WERI-Rb-1 (cell line): Measurements from ENCODE around the gene NKX2-2.

Source experiments
- DNase-seq: peaks from one replicate; pipeline ENCODE4 v3.0.0-alpha.2; 2020
- H3K27ac ChIP-seq: fragments of 250-450 bp; sonication (Bioruptor Pico); 2 replicates; pipeline ENCODE4 v1.5.1; 2020; ENCODE audit warnings: mild to moderate bottlenecking, moderate library complexity
- H3K27me3 ChIP-seq: fragments of 250-450 bp; sonication (Bioruptor Pico); 2 replicates; pipeline ENCODE4 v1.5.1; 2021; ENCODE audit warnings: mild to moderate bottlenecking, low read depth, moderate library complexity; ENCODE audit not compliant: insufficient read depth, severe bottlenecking
- H3K36me3 ChIP-seq: fragments of 250-450 bp; sonication (Bioruptor Pico); 2 replicates; pipeline ENCODE4 v1.5.1; 2020; ENCODE audit warnings: mild to moderate bottlenecking, moderate library complexity
- H3K4me3 ChIP-seq: 2 replicates; pipeline ENCODE4 v1.5.1; 2011; ENCODE audit warnings: low read depth, mild to moderate bottlenecking, control low read depth, low read length
- H3K9me3 ChIP-seq: fragments of 250-450 bp; sonication (Bioruptor Pico); 2 replicates; pipeline ENCODE4 v1.5.1; 2021; ENCODE audit warnings: mild to moderate bottlenecking, moderate library complexity; ENCODE audit not compliant: severe bottlenecking
- TF ChIP-seq, protein P1 (sequence below): IDR thresholded peaks from 2 replicates; pipeline ENCODE4 v1.5.1; 2011; ENCODE audit warnings: low read depth, mild to moderate bottlenecking, control low read depth, inconsistent platforms, low read length

NKX2-2 gene

DNA sequence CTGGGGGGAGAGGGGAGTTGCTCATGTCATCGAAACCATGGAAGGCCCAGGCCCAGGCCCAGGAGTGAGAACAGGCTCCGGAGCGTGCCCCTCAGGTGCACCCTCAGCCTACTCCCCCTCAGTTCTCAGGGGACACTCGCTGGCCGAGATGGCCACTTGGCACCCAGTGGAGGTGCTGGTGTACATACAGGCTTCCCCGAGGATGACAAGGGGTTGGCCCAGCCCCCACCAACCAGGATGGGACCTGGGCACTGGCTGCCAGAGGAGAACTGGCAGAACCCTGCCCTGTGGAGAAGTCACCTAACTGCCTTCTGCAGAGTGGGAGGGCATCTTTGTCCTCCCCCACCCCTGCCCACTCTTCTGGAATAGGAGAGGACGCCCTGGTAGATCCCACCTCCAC is 9.5 kb downstream of the NKX2-2 start:
- TF ChIP-seq, protein P1, sequence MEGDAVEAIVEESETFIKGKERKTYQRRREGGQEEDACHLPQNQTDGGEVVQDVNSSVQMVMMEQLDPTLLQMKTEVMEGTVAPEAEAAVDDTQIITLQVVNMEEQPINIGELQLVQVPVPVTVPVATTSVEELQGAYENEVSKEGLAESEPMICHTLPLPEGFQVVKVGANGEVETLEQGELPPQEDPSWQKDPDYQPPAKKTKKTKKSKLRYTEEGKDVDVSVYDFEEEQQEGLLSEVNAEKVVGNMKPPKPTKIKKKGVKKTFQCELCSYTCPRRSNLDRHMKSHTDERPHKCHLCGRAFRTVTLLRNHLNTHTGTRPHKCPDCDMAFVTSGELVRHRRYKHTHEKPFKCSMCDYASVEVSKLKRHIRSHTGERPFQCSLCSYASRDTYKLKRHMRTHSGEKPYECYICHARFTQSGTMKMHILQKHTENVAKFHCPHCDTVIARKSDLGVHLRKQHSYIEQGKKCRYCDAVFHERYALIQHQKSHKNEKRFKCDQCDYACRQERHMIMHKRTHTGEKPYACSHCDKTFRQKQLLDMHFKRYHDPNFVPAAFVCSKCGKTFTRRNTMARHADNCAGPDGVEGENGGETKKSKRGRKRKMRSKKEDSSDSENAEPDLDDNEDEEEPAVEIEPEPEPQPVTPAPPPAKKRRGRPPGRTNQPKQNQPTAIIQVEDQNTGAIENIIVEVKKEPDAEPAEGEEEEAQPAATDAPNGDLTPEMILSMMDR = no peak
- Histone ChIP-seq H3K4me3 (no peak overlapping the region), H3K9me3 (peaks cover 23% of the 10 kb centered on the region), H3K27me3 (peaks cover 95% of the 10 kb centered on the region), H3K36me3 (no peaks in the 10 kb centered on the region), H3K27ac (no peak overlapping the region)
- no peak for DNase-seq

DNA sequence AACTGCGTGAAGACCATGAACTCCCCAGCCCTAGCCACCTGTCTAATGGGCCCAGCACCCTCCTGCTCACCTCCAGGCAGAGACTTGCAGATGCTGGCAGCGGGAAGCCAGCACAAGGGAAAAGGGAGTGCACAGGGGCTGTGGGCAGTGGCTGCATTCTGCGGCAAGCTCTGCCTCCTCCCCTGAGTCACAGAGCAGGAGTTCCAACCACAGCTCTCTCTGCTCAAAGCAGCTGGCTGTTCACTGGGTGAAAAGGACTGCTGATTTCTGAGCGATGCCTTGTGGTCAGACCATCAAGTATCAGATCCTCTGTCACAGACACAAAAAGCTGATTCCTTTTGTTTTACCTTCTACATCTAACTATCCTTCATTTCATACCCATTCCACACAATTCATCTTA is 10.5 kb downstream of the NKX2-2 start:
- Histone ChIP-seq H3K27ac (no peak overlapping the region), H3K9me3 (peaks cover 17% of the 10 kb centered on the region), H3K4me3 (no peak overlapping the region), H3K36me3 (no peaks in the 10 kb centered on the region), H3K27me3 (peaks cover 97% of the 10 kb centered on the region)
- TF ChIP-seq, protein P1 = no peak
- no peak for DNase-seq

DNA sequence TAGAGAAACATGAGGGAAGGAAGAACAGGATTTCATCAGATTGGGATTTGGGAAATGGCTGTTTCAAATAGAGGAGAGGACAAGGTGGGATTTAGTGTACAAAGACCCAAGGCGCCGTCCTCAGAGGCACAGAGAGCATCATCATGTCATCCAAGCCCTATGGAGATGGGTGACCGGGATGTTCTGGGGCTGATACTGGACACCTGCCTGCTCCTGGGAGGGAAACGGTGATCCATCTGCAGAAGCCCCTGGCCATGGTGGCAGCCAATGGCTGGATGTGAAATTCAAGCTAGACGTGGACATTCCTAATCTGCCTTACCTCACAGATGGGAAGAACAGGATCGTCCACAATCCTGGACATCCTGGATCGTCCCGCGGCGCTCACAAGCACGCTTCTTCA is 12.7 kb downstream of the NKX2-2 start:
- Histone ChIP-seq H3K9me3 (peaks cover 5% of the 10 kb centered on the region), H3K4me3 (no peak overlapping the region), H3K27ac (no peak overlapping the region), H3K27me3 (peaks cover 92% of the 10 kb centered on the region), H3K36me3 (no peaks in the 10 kb centered on the region)
- no peak for DNase-seq
- TF ChIP-seq, protein P1 = no peak

DNA sequence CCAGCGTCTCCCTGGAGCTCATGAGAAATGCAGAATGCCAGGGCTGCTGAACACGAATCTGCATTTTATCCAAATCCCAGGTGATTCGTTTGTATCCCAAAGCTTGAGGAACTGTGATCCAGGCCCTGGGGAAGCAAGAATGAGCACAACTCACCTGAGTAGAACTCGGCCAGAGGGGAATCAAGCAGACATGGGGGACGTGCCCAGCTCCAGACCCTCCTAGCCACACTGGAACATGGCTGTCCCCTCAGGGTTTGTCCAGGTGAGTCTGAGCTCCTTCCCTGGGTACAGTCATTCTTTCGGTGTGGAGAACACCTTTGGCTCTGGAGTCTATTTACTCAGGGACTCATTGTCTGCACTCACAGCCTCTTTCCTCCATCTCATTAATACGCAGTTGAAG is 13.3 kb downstream of the NKX2-2 start:
- peaks cover 92% of the 10 kb centered on the region for H3K27me3 ChIP-seq
- TF ChIP-seq, protein P1 = no peak
- H3K4me3 ChIP-seq = no peak overlapping the region
- no peak overlapping the region for H3K27ac ChIP-seq
- no peaks in the 10 kb centered on the region for H3K9me3 ChIP-seq
- DNase-seq = no peak
- H3K36me3 ChIP-seq = no peaks in the 10 kb centered on the region

DNA sequence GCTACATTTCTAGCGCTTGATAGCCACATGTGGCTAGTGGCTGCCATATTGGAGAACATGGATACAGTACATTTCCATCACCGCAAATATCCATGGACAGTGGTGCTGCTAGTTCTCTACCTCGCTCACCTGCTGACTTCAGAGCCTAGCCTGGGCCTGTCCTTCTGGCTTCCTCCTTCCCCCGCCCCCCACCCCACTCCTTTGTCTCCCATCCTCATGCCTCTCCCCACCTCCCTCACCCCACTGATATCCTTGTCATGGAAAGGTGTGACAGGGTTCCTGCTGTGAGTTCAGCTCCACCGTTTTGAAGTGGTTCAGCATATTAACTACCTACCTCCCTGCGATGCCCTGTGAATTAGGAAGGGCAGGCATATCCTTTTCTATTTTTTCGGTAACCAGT is 14.2 kb downstream of the NKX2-2 start:
- no peaks in the 10 kb centered on the region for H3K9me3 ChIP-seq
- peaks cover 92% of the 10 kb centered on the region for H3K27me3 ChIP-seq
- no peak overlapping the region for H3K4me3 ChIP-seq
- DNase-seq = no peak
- H3K27ac ChIP-seq = no peak overlapping the region
- TF ChIP-seq, protein P1 = no peak
- no peaks in the 10 kb centered on the region for H3K36me3 ChIP-seq

DNA sequence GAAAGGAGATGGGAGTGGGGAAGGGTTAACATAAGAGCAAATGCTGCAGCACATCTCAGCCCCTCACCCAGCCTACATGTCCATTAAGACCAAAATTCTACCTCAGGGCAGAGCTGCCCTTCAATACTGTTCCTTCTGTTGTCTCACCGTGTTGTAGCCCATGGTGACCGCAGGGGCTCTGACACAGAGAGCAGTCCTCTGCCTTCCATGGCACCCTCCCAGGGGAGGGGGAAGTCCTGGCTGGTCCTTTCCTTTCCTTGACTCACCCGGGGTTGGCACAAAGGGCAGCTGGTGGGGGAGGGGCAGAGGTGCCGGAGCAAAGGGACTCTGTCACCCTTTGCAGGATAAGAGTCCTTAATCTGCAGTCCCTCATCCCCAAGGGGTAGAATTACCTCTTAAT is 15.2 kb downstream of the NKX2-2 start:
- no peak for DNase-seq
- peaks cover 85% of the 10 kb centered on the region for H3K27me3 ChIP-seq

More for the DNA sequence above, 15.2 kb downstream of the NKX2-2 start:
- Histone ChIP-seq H3K9me3 (no peaks in the 10 kb centered on the region), H3K4me3 (no peak overlapping the region), H3K27ac (no peak overlapping the region), H3K36me3 (no peaks in the 10 kb centered on the region)
- TF ChIP-seq, protein P1 = no peak
